Measurements from ENCODE around the gene SPACA7. TPM values are rescaled to one million over a fixed set of nuclear protein-coding genes. Genes with fewer than 3 reads are reported as not detected.

Gene SPACA7
- total RNA-seq, 1 donor from 2014 or later, result not detected

DNA sequence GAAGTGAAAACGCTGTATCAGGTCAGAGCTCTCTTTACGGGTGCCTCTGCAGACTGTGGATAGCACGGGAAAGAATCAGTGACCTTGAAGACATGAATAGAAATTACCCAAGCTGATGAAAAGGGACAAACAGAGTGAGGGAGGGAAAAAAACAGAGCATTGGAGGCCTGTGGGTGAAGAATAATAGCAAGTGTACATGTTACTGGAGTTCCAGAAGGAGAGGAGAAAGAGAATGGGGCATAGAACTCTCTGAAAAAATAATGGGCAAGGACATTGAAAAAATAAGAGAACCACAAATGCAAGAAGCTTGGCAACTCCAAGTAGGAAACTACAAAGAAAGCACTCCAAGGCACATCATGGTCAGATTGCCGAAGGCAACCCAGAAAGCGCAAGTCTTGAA lies 86.3 kb downstream of the SPACA7 start:
- Mint-ChIP-seq H3K4me1 (ENCODE audit: low read depth) (no peaks in the 10 kb centered on the region), H3K36me3 (ENCODE audit: low read depth) (peaks cover 13% of the 10 kb centered on the region), H3K27ac (ENCODE audit: unreplicated experiment) (no peak overlapping the region), H3K27me3 (ENCODE audit: low read depth) (peaks cover 3% of the 10 kb centered on the region), H3K9me3 (ENCODE audit: low read depth) (peaks cover 27% of the 10 kb centered on the region), H3K4me3 (ENCODE audit: unreplicated experiment) (no peak overlapping the region)
- TF ChIP-seq, protein P1, sequence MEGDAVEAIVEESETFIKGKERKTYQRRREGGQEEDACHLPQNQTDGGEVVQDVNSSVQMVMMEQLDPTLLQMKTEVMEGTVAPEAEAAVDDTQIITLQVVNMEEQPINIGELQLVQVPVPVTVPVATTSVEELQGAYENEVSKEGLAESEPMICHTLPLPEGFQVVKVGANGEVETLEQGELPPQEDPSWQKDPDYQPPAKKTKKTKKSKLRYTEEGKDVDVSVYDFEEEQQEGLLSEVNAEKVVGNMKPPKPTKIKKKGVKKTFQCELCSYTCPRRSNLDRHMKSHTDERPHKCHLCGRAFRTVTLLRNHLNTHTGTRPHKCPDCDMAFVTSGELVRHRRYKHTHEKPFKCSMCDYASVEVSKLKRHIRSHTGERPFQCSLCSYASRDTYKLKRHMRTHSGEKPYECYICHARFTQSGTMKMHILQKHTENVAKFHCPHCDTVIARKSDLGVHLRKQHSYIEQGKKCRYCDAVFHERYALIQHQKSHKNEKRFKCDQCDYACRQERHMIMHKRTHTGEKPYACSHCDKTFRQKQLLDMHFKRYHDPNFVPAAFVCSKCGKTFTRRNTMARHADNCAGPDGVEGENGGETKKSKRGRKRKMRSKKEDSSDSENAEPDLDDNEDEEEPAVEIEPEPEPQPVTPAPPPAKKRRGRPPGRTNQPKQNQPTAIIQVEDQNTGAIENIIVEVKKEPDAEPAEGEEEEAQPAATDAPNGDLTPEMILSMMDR (IDR thresholded peaks at IDR 0.05), result no peak
- no peak for DNase-seq (ENCODE audit: low spot score)

DNA sequence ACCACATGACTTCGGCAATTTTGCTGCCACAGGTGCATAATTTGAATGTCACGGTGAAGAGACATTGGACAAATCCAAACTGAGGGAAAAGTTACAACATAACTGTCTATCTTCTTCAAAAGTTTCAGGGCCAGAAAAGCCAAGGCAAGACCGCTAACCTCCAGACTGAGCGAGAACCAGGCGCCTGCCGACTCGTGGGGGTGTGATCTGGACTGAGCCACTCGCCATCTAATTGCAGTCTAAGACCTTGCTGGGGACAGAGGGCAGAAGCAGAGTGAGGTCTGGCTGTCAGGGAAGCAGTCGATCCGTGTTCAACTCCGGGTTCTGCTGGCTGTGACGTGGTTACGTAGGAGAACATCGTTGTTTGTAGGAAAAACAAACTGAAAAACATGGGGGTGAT lies 88.6 kb downstream of the SPACA7 start:
- Mint-ChIP-seq H3K4me3 (ENCODE audit: unreplicated experiment) (no peak overlapping the region), H3K4me1 (ENCODE audit: low read depth) (no peaks in the 10 kb centered on the region), H3K9me3 (ENCODE audit: low read depth) (peaks cover 13% of the 10 kb centered on the region), H3K27ac (ENCODE audit: unreplicated experiment) (no peak overlapping the region), H3K27me3 (ENCODE audit: low read depth) (no peaks in the 10 kb centered on the region), H3K36me3 (ENCODE audit: low read depth) (peaks cover 6% of the 10 kb centered on the region)
- TF ChIP-seq, protein P1 (IDR thresholded peaks at IDR 0.05), result no peak
- DNase-seq (ENCODE audit: low spot score), result no peak

DNA sequence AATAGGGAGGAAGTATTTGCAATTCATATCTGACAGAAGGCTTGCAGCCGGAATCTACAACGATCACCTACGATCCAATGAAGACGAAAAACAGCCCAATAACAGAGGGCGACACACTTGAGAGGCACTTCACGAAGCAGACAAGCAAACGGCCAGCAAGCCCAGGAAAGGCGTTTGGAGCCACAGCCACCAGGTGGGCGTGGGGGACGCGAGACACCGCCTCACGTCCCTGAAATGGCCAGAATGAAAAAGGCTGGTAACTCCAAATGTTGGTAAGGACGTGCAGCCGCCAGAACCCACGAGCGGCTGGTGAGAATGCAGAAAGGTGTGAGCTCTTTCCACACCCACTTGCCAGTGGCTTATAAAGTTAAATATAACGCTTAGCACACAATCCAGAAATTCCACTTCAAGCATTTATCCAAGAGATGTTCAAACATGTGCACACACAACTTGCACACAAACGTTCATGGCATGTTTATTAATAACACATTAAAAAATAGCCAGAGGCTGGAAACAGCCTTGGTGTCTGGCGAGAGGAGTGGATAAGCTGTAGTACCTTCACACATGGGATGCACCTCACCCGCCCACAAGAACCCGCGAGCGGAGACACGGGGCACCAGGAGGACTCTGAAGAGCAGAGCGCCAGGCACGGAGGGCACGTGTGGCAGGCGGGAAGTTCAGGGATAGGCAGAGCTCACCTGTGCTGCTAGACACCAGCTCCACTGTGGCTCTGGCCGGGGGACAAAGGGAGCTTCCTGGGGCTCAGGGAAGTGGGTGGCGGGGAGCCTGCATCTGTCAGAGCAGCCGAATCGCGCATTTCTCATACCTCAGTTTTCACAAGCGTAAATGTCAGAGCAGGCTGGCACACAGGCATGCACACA lies 89.3 kb downstream of the SPACA7 start:
- Mint-ChIP-seq H3K9me3 (ENCODE audit: low read depth) (peaks cover 8% of the 10 kb centered on the region), H3K36me3 (ENCODE audit: low read depth) (peaks cover 4% of the 10 kb centered on the region), H3K27ac (ENCODE audit: unreplicated experiment) (no peak overlapping the region), H3K27me3 (ENCODE audit: low read depth) (no peaks in the 10 kb centered on the region), H3K4me1 (ENCODE audit: low read depth) (no peaks in the 10 kb centered on the region), H3K4me3 (ENCODE audit: unreplicated experiment) (no peak overlapping the region)
- TF ChIP-seq, protein P1 (IDR thresholded peaks at IDR 0.05), result no peak
- DNase-seq (ENCODE audit: low spot score), result no peak

DNA sequence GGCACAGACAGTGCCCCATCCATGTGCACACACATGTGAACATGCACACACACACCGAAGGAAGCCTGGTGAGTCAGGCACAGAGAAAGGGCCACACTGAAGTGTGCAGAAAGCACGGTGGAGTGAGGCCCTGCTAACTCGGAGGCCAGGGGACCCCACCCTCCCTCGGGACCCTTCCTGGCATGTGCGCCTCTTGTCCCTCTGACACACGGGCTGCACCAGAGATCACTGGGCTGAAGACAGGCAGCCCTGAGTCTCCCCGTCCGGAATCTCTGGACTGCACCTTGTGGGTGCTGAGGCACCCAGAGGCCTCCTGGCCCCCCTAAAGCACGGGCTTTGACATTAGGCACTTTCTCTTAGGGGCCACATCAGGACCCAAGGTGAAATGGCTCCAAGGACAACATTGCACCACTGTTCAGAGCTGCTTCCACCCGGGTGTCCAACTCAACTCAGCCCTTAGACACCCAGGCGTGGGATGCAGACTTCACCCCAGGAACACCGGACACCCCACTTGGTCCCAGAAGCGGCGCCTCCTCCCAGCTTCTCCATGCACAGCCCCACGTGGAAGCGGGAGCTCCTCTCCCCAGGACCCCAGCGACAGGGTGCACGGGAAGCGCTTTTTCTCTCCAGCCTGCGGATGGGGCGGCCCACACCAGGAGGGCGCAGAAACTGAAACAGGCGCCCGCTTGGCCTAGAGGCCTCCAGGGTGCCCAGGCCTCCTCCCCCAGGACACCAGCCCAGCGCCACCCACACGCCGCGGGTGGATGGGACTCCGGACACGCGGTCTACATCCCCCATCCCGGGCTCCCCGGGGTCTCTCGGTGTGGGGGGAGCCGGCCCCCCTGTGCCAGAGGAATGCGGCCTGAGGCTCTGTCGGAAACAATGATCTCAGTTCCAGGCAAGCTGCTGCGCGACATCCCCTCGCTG lies 90.2 kb downstream of the SPACA7 start:
- Mint-ChIP-seq H3K4me1 (ENCODE audit: low read depth) (no peaks in the 10 kb centered on the region), H3K36me3 (ENCODE audit: low read depth) (peaks cover 4% of the 10 kb centered on the region), H3K27me3 (ENCODE audit: low read depth) (no peaks in the 10 kb centered on the region), H3K9me3 (ENCODE audit: low read depth) (peaks cover 8% of the 10 kb centered on the region), H3K4me3 (ENCODE audit: unreplicated experiment) (no peak overlapping the region), H3K27ac (ENCODE audit: unreplicated experiment) (no peak overlapping the region)
- TF ChIP-seq, protein P1 (IDR thresholded peaks at IDR 0.05), result no peak
- DNase-seq (ENCODE audit: low spot score), result no peak

DNA sequence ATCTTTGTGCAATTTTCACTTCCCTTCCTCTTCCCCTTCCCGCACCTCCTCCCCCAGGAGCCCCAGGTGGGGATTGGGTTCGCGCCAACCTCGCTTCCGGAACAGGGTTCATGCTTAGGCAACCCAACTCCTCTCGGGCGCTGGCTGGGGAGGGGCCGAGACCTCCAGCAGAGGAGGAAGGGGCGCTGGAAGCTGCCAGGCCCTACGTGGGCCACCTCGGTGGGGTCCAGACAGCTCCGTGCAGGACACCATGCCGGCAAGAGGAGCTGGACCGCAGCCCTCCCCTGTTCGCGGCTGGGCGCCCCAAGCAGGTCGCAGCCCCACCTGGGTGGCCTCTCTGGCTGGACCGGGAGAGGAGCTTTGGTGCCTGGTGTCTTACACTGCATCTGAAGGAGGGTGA lies 91.1 kb downstream of the SPACA7 start:
- H3K9me3 Mint-ChIP-seq (ENCODE audit: low read depth), result peaks cover 8% of the 10 kb centered on the region

More for the DNA sequence above, 91.1 kb downstream of the SPACA7 start:
- Mint-ChIP-seq H3K4me3 (ENCODE audit: unreplicated experiment) (no peak overlapping the region), H3K27ac (ENCODE audit: unreplicated experiment) (no peak overlapping the region), H3K36me3 (ENCODE audit: low read depth) (peaks cover 4% of the 10 kb centered on the region), H3K27me3 (ENCODE audit: low read depth) (no peaks in the 10 kb centered on the region), H3K4me1 (ENCODE audit: low read depth) (no peaks in the 10 kb centered on the region)
- TF ChIP-seq, protein P1 (IDR thresholded peaks at IDR 0.05), result no peak
- DNase-seq (ENCODE audit: low spot score), result no peak

Measured in chondrocyte (in vitro differentiated cells).